ENCODE data around the gene JAKMIP3.

The JAKMIP3 gene

GRCh38 chr10:132100556-132101349 lies 35.0 kb downstream of the JAKMIP3 start:
- DNase-seq: no peak

- DNase-seq: peak; percentile 47
Observed at GRCh38 chr10:132101529-132101928, 35.8 kb downstream of the JAKMIP3 start.

DNA sequence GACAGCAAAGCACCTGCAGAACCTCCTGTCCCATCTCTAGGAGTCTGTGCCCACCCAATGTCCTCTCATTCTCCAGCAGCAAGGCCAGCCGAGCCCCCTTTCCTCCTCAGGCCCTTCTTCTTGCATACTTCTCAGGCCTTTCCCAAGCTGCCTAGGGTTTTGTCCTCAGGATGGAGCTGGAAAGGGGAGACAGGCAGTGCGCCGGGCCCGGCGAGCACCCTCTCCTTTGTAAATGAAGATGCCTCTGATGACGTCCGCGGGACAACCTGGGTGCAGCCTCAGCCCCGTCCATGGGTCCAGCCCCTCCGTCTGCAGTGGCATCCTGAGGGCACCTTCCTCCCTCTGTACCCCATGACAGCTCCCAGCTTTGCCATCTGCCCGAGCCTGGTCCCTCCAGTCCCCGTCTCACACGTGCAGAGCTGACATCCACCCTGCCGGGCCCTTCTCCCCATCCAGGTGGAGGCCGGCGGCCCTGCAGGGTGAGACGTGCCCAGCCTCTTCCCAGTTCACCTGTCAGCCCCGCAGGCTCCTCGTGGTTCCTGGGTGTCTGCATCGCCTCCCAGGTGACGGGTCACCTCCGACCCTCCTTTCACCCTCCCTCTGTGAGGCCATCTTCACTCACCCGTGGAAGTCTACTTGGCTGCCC lies 36.4 kb downstream of the JAKMIP3 start:
- peak; percentile 39 for DNase-seq

GRCh38 chr10:132102717-132103110 lies 37.0 kb downstream of the JAKMIP3 start:
- DNase-seq: no peak

DNA sequence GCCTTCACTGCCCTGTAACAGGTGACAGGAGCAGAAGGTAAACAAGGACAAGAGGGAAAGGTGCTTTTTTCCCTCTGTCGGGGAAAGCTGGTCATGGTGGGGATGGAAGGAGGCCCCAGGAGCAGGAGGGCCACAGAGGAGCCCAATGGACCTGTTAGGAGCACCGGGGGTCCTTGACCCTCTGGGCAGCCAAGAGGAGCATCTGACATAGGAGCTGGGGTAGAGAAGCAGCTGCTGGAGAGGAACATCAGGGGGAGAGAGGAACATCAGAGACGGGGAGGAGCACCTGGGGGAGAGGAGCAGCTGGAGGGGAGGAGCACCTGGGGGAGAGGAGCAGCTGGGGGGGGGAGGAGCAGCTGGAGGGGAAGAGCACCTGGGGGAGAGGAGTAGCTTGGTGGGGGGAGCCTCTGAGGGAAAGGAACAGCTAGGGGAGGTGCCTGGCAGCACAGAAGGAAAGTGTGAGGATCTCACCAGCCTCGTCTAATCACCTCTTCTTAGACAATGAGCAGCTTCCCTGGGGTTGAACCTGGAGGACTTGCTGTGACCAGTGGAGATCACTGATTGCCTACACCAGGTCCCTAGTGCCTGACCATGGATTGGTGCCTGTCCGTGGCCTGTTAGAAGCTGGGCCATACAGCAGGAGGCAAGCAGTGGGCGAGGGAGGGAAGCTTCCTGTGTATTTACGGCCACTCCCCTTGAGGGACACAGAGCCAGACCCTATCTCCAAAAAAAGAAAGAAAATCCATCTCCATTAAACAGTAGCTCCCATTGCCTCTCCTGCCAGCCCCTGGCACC lies 37.6 kb downstream of the JAKMIP3 start:
- no peak for DNase-seq

GRCh38 chr10:132104062-132104461 lies 38.3 kb downstream of the JAKMIP3 start:
- peak; percentile 33 for DNase-seq

DNA sequence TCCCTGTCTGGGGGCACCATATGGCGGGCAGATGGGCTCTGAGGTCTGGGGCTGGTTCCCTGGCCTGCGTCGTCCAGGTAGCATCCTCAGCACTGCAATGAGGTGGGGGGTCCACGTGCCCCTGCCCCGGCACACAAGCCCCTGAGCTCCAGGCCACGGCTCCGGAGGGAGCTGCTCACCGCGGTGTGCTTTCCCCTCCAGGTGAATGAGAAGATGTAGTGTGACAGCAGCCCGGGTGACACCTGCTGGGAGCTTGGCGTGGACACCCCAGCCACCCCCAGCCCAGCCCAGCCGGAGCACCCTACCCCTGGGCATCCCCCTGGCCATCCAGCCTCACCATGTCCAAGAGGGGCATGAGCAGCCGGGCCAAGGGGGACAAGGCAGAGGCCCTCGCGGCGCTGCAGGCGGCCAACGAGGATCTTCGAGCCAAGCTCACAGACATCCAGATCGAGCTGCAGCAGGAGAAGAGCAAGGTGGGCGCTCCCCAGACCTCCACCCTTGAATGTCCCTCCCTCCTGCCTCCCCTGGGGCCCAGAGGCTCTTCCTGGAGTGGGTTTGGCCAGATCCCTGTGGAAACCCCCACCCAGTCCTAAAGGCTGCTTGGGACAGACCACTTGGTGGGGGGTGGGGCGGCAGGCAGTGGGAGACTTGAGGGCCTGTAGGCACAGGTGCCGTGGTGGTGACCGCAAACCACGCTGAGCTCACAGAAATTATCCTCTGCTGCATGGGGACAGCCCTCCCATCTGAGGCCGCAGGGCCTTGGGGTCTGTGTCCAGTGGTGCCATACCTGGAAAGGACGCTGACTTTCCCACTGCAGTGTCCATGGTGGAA lies 38.9 kb downstream of the JAKMIP3 start:
- peak; percentile 32 for DNase-seq

DNA sequence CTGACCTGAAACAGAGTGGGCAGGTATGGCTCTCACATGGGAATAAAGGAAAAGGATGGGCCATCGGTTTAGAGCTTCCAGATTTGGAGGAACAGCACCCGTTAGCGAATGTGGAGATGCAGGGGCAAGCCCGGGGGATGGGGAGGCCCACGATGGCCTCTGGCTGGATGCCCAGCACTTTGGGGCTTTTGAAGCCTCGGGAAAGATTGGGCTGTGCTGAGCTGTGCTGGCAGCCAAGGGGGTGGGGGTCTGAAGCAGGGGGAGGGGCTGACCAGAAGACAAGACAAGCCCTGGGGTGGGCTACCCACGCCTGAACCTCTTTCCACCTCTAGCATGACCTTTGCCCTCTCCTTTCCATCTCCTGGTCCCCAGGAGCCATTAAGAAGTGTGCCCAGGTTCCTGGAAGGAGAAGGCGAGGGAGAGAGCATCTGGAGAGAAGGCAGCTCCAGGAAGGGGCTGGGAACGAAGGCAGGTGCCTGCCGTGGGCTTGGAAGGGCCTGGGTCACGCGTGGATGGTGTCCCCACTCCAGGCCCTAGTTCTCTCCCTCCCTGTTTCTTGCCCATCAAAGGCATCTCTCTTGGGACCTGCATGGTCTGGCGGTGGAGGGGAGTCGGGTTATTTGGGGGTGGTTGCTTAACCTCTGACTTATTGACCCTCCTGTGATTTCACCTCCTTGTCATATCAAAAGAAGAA lies 39.7 kb downstream of the JAKMIP3 start:
- DNase-seq: peak; percentile 26

- DNase-seq: no peak
Observed at GRCh38 chr10:132106431-132106830, 40.7 kb downstream of the JAKMIP3 start.

- peak; percentile 36 for DNase-seq
Observed at GRCh38 chr10:132107186-132107948, 41.6 kb downstream of the JAKMIP3 start.

- peak; percentile 33 for DNase-seq
Observed at GRCh38 chr10:132107949-132108877, 42.5 kb downstream of the JAKMIP3 start.

DNA sequence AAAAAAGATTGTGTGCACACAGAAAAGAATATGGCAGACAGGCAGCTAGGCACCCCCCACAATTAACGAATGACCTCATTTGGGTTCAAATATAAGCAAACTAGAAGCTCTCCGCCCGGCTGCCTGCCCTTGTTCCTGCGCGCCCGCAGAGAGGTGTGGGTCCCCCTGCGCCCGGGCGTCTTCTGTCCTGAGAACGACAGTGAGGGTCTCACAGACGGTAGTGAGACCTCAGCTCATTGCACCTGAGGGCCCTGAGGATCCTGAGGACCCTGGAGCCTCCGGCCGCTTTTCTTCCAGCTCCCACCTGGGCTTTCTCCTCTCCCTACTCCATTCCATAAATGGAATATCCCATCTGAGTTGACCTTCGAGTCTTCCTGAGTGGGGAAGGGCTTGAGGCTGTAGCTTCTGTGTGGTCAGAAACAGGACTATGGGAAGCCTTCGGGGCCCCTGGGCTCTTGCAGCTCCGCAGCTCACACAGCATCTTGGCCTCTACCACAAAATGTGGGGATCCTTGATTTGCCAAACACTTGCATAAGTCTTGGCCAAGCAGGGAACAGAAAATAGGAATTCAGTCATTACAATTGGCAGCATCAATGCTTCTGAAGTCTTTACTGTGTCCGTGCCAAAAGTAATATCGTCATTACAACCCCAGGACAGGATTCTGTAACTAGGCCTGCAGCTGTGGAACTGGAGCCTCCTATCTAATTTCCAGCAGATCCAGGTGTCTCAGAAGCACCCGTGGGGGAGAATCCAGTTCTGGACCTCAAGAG lies 43.8 kb downstream of the JAKMIP3 start:
- DNase-seq: no peak

DNA sequence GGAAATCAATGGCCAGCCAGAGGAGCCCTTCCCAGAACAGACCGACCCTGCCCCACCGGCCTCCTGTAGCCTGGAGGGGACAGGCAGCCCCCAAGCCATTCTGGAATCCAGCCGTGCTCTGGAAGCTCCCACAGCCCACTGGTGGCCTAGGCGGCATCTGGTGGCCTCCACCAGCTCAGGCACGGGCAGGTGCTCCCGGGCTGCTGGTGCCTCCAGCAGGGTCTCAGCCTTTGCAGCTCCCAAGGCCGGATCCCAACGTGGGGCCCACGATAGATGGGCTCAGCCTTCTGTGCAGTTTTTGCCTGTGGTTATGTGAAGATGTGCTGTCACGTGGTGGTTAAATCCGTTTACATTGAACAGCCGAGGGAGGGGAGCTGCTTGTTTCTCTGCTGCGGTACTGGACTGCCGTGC lies 44.4 kb downstream of the JAKMIP3 start:
- DNase-seq: no peak

DNA sequence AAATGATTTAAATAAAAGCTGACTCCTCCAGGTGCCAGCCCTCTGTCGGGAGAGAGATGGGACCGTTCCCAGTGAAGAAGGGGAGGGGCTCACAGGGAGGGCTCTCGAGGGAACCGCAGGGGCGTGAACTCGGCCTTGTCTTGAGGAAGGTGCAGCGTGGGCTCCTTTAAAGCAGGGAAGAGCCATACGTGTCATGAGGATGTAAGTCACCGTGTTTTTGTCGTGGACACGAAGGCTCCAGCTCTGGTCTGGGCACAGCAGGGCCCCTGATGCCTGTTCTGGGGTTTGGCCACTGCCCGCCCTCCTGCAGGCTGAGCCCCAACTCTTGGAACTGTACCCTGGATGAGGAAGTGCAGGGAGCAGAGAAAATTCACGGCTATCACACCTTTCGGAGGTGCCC lies 45.0 kb downstream of the JAKMIP3 start:
- peak; percentile 35 for DNase-seq

DNA sequence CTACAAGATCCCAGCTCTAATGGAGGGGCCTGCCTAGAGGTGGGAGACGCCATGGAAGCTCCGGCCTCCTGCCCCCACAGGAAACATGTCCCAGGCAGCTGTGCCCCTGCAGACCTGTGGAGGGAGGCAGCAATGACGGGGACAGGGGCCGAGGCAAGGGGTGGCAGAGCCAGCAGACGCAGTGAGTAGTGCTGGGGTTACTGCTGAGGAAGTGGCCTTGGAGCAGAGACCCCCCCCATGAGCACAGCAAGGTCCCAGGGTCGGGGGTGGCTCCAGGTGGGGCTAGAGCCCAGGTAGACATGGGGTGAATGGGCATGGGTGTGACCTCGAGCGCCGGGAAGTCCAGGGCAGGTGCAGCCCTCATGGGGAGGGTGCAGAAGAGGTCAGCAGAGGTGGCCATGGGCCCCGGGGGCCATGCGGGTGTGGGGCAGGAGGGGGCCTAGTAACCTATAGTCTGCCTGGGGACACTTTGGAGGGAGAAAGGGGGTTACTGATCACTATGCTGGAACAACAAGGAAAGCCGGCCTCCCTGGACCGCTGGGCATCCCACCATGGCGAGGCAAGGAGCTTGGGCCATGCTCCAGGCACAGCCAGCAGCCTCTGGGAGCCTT lies 45.5 kb downstream of the JAKMIP3 start:
- peak; percentile 36 for DNase-seq

GRCh38 chr10:132111871-132112341 lies 46.2 kb downstream of the JAKMIP3 start:
- peak; percentile 20 for DNase-seq

DNA sequence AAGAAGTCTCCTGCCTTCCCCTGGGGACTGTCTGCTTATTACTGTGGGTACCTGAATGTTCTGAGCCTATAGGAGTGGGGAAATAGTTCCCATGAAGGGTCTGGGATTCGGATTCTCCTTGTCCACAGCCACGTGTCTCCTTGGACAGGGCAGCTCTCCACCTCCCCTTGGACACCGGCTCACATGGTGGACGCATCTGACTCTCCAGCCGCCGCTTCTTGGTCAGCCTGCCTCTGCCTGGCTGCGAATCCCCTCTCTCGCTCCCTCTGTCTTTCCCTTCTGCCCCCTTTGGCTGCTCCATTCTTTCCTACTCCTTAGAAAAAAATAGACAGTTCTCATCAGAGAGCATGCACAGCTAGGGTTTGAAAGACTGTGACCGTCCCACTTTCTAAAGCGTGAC lies 46.9 kb downstream of the JAKMIP3 start:
- no peak for DNase-seq

DNA sequence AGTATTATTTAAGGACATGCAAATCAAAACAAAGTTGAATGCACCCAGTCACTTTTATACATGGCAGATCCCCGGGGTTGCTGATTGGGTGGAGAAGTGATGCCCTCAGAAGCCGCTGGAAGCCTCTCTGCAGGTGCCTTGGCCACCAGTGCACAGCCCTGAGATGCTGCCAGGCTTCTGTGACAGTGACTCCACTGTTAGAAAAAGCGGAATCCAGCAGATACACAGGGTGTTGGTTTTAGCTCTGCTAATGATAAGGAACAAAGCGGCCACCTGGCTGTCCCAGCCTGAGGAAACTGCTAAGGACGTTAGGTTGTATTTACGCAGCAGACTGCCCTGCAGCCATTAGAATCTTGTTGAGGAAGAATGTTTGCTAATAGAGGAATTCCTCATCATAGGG lies 47.5 kb downstream of the JAKMIP3 start:
- DNase-seq: peak; percentile 30
